HEK293 (cell line): ENCODE results near the gene ARHGAP8.

Experiments
- CTCF ChIA-PET: fragments of 350-600 bp; formaldehyde crosslinking; extraction: SDS; loops from one replicate; lab custom pipeline; 2021; ENCODE audit warnings: antibody characterized with exemption; lab: Yijun Ruan, JAX
- POLR2A ChIA-PET: fragments of 300-600 bp; formaldehyde crosslinking; extraction: SDS; loops from one replicate; lab custom pipeline; 2020; ENCODE audit warnings: antibody characterized with exemption, inconsistent platforms; lab: Yijun Ruan, JAX
- H3K27ac ChIP-seq: fragments of 200-500 bp; sonication (Bioruptor generic); 2 replicates; pipeline ENCODE4 v1.5.1; 2014; ENCODE audit warnings: low read depth, low read length, control low read depth, inconsistent platforms; ENCODE audit errors: extremely low read depth
- H3K36me3 ChIP-seq, 2 experiments: fragments of 200-500 bp in 1 of 2; sonication (Bioruptor generic) in 1 of 2; 1 replicate in 1 of 2; 2 replicates in 1 of 2; pipeline ENCODE4 v1.5.1; 2014 to 2017; ENCODE audit warnings: inconsistent platforms in 2 of 2, low read length in 2 of 2; ENCODE audit not compliant: control insufficient read depth in 2 of 2, insufficient read depth in 1 of 2
- H3K4me1 ChIP-seq: fragments of 200-500 bp; sonication (Bioruptor generic); 2 replicates; pipeline ENCODE4 v1.5.1; 2014; ENCODE audit warnings: mild to moderate bottlenecking, low read length, inconsistent platforms; ENCODE audit not compliant: control insufficient read depth, insufficient read depth
- H3K4me3 ChIP-seq: 2 replicates; pipeline ENCODE4 v1.5.1; 2011; ENCODE audit warnings: low read depth, mild to moderate bottlenecking, control low read depth, low read length, moderate library complexity
- H3K9me3 ChIP-seq: fragments of 200-500 bp; sonication (Bioruptor generic); 2 replicates; pipeline ENCODE4 v1.5.1; 2014; ENCODE audit warnings: low read depth, low read length, inconsistent platforms; ENCODE audit not compliant: control insufficient read depth, insufficient read depth
- EGR2 ChIP-seq: fragments of 450-650 bp; formaldehyde crosslinking; IDR thresholded peaks from 2 replicates; pipeline ENCODE4 v1.5.1; 2016; ENCODE audit warnings: low read depth, missing biosample characterization, missing genetic modification characterization
- RBAK ChIP-seq: fragments of 450-650 bp; formaldehyde crosslinking; IDR thresholded peaks from 2 replicates; pipeline ENCODE4 v1.5.1; 2016; ENCODE audit warnings: missing biosample characterization, missing genetic modification characterization
- SETDB1 ChIP-seq: IDR thresholded peaks from one replicate; pipeline ENCODE4 v1.6.1; 2017; ENCODE audit warnings: mild to moderate bottlenecking, low read length, moderate library complexity, mixed read lengths; ENCODE audit not compliant: insufficient read length
- ZFP37 ChIP-seq: fragments of 450-650 bp; formaldehyde crosslinking; IDR thresholded peaks from 2 replicates; pipeline ENCODE4 v1.5.1; 2016; ENCODE audit warnings: missing biosample characterization, missing genetic modification characterization
- ZNF112 ChIP-seq: fragments of 450-650 bp; formaldehyde crosslinking; IDR thresholded peaks from 2 replicates; pipeline ENCODE4 v1.5.0; 2017; ENCODE audit warnings: missing biosample characterization, missing genetic modification characterization
- ZNF132 ChIP-seq: fragments of 450-650 bp; formaldehyde crosslinking; IDR thresholded peaks from 2 replicates; pipeline ENCODE4 v1.5.1; 2017; ENCODE audit warnings: missing biosample characterization, missing genetic modification characterization, borderline replicate concordance
- ZNF157 ChIP-seq: fragments of 450-650 bp; formaldehyde crosslinking; IDR thresholded peaks from 2 replicates; pipeline ENCODE4 v1.5.1; 2016; ENCODE audit warnings: missing biosample characterization, missing genetic modification characterization
- ZNF202 ChIP-seq: fragments of 450-650 bp; formaldehyde crosslinking; IDR thresholded peaks from 2 replicates; pipeline ENCODE4 v1.5.1; 2016; ENCODE audit warnings: missing biosample characterization, missing genetic modification characterization, borderline replicate concordance
- ZNF274 ChIP-seq, 2 experiments: fragments of 200-500 bp in 1 of 2; fragments of 450-650 bp in 1 of 2; sonication (Bioruptor generic) in 1 of 2; formaldehyde crosslinking in 1 of 2; IDR thresholded peaks; 2 replicates each; pipeline versions ENCODE4 v1.5.1 to v1.6.1; 2014 to 2016; ENCODE audit warnings: borderline replicate concordance in 1 of 2, inconsistent platforms in 1 of 2, low read length in 1 of 2, missing biosample characterization in 1 of 2, missing genetic modification characterization in 1 of 2
- ZNF514 ChIP-seq: fragments of 450-650 bp; formaldehyde crosslinking; IDR thresholded peaks from 2 replicates; pipeline ENCODE4 v1.5.1; 2016; ENCODE audit warnings: missing biosample characterization, missing genetic modification characterization
- ZNF561 ChIP-seq: fragments of 450-650 bp; IDR thresholded peaks from 2 replicates; pipeline ENCODE4 v1.5.1; 2018; ENCODE audit warnings: missing biosample characterization, missing genetic modification characterization, borderline replicate concordance
- ZNF623 ChIP-seq: fragments of 450-650 bp; formaldehyde crosslinking; IDR thresholded peaks from 2 replicates; pipeline ENCODE4 v1.5.1; 2016; ENCODE audit warnings: missing biosample characterization, missing genetic modification characterization
- ZNF624 ChIP-seq: fragments of 450-650 bp; formaldehyde crosslinking; IDR thresholded peaks from 2 replicates; pipeline ENCODE4 v1.5.1; 2017; ENCODE audit warnings: missing biosample characterization, missing genetic modification characterization
- ZNF692 ChIP-seq: fragments of 450-650 bp; formaldehyde crosslinking; IDR thresholded peaks from 2 replicates; pipeline ENCODE4 v1.5.1; 2016; ENCODE audit warnings: missing biosample characterization, missing genetic modification characterization
- ZNF707 ChIP-seq: fragments of 450-650 bp; formaldehyde crosslinking; IDR thresholded peaks from 2 replicates; pipeline ENCODE4 v1.5.1; 2016; ENCODE audit warnings: missing biosample characterization, missing genetic modification characterization
- ZSCAN18 ChIP-seq: fragments of 450-650 bp; formaldehyde crosslinking; IDR thresholded peaks from 2 replicates; pipeline ENCODE4 v1.5.1; 2016; ENCODE audit warnings: missing biosample characterization, missing genetic modification characterization
- ZSCAN4 ChIP-seq: fragments of 450-650 bp; formaldehyde crosslinking; IDR thresholded peaks from 2 replicates; pipeline ENCODE4 v1.5.1; 2017; ENCODE audit warnings: missing biosample characterization, missing genetic modification characterization

The ARHGAP8 gene

GRCh38 chr22:44869196-44869595 lies 116.8 kb downstream of the ARHGAP8 start:
- Histone ChIP-seq H3K36me3 (no peaks in the 10 kb centered on the region), H3K4me3 (no peak overlapping the region), H3K27ac (no peak overlapping the region), H3K9me3 (no peaks in the 10 kb centered on the region), H3K4me1 (no peaks in the 10 kb centered on the region)
- no peak for TF ChIP-seq ZNF202 (tag by site-specific recombination)
- ChIA-PET CTCF (interaction anchor here (0.9 kb wide), 1 partner anchor 324 kb away, joined by 3 read pairs; no protein-coding TSS in a partner anchor), POLR2A (no interaction called here)

- Histone ChIP-seq H3K4me1 (no peaks in the 10 kb centered on the region), H3K4me3 (no peak overlapping the region), H3K9me3 (no peaks in the 10 kb centered on the region), H3K27ac (no peak overlapping the region), H3K36me3 (no peaks in the 10 kb centered on the region)
- TF ChIP-seq EGR2 (tag by site-specific recombination), result 0 out of 2 replicates have a peak, but pooled peaks have one; percentile 16
- no peak for TF ChIP-seq ZNF157 (tag by site-specific recombination)
- CTCF ChIA-PET, result interaction anchor here (0.7 kb wide), 1 partner anchor 40 kb away, joined by 4 read pairs; no protein-coding TSS in a partner anchor
- POLR2A ChIA-PET, result no interaction called here
These were observed 117.6 kb downstream of the ARHGAP8 start for GRCh38 chr22:44870021-44870420.

GRCh38 chr22:44871782-44872181 lies 119.4 kb downstream of the ARHGAP8 start:
- H3K9me3 ChIP-seq, result no peaks in the 10 kb centered on the region
- TF ChIP-seq ZNF707 (tag by site-specific recombination) (peak; percentile 95), RBAK (no peak), SETDB1 (peak; percentile 38), ZNF112 (tag by site-specific recombination) (no peak)
- no peak overlapping the region for H3K4me3 ChIP-seq
- ChIA-PET CTCF (no interaction called here), POLR2A (no interaction called here)
- H3K4me1 ChIP-seq, result no peaks in the 10 kb centered on the region
- H3K27ac ChIP-seq, result no peak overlapping the region
- no peaks in the 10 kb centered on the region for H3K36me3 ChIP-seq

GRCh38 chr22:44876921-44877320 lies 124.5 kb downstream of the ARHGAP8 start:
- Histone ChIP-seq H3K4me1 (no peaks in the 10 kb centered on the region), H3K4me3 (no peak overlapping the region), H3K36me3 (no peaks in the 10 kb centered on the region), H3K27ac (no peak overlapping the region), H3K9me3 (no peaks in the 10 kb centered on the region)
- no peak for TF ChIP-seq ZNF514 (tag by site-specific recombination)
- TF ChIP-seq ZNF132, result no peak
- no peak for TF ChIP-seq ZSCAN4 (tag by site-specific recombination)
- no peak for TF ChIP-seq ZNF624 (tag by site-specific recombination)
- no peak for TF ChIP-seq ZNF623 (tag by site-specific recombination)
- no peak for TF ChIP-seq ZNF692 (tag by site-specific recombination)
- TF ChIP-seq ZNF561 (tag by site-specific recombination), result no peak
- TF ChIP-seq ZSCAN18 (tag by site-specific recombination), result no peak
- TF ChIP-seq ZFP37 (tag by site-specific recombination), result no peak
- TF ChIP-seq ZNF274 (IDR thresholded peaks at IDR 0.05; ENCODE audit: low read length), result no peak
- no peak for TF ChIP-seq ZNF274 (tag by site-specific recombination; IDR thresholded peaks at IDR 0.05; ENCODE audit: borderline replicate concordance)
- CTCF ChIA-PET, result no interaction called here
- POLR2A ChIA-PET, result no interaction called here
